Smooth muscle cell (in vitro differentiated cells): Measurements from ENCODE around the gene GALNT6. TPM values are rescaled to one million over a fixed set of nuclear protein-coding genes. Genes with fewer than 3 reads are reported as not detected.

Experiments used
- DNase-seq: peaks from one replicate; lab custom pipeline; 2025; ENCODE audit not compliant: unreplicated experiment; lab: John Stamatoyannopoulos, UW
- H2AFZ ChIP-seq: fragments of 200-600 bp; sonication (generic); 2 replicates; pipeline ENCODE4 v1.6.0; 2016; ENCODE audit warnings: antibody characterized with exemption, low read depth, mild to moderate bottlenecking
- H3F3A ChIP-seq: fragments of 200-600 bp; sonication (generic); 2 replicates; pipeline ENCODE4 v1.6.0; 2017; ENCODE audit warnings: antibody characterized with exemption, low read depth
- H3K27ac ChIP-seq: fragments of 200-600 bp; sonication (generic); 2 replicates; pipeline ENCODE4 v1.5.1; 2016; ENCODE audit warnings: low read depth, mild to moderate bottlenecking
- H3K27me3 ChIP-seq: fragments of 200-600 bp; sonication (generic); 2 replicates; pipeline ENCODE4 v1.6.1; 2016; ENCODE audit warnings: low read depth, mild to moderate bottlenecking
- H3K36me3 ChIP-seq: fragments of 200-600 bp; sonication (generic); 2 replicates; pipeline ENCODE4 v1.5.1; 2016; ENCODE audit warnings: low read depth
- H3K4me1 ChIP-seq: fragments of 200-600 bp; sonication (generic); 2 replicates; pipeline ENCODE4 v1.5.1; 2016; ENCODE audit warnings: low read depth
- H3K4me2 ChIP-seq: fragments of 200-600 bp; sonication (generic); 2 replicates; pipeline ENCODE4 v1.6.0; 2016; ENCODE audit warnings: mild to moderate bottlenecking
- H3K4me3 ChIP-seq: fragments of 200-600 bp; sonication (generic); 2 replicates; pipeline ENCODE4 v1.5.1; 2016; ENCODE audit warnings: mild to moderate bottlenecking
- H3K79me2 ChIP-seq: fragments of 200-600 bp; sonication (generic); 2 replicates; pipeline ENCODE4 v1.6.0; 2016; ENCODE audit warnings: low read depth, mild to moderate bottlenecking
- H3K9ac ChIP-seq: fragments of 200-600 bp; sonication (generic); 2 replicates; pipeline ENCODE4 v1.6.0; 2016; ENCODE audit warnings: low read depth
- H3K9me3 ChIP-seq: fragments of 200-600 bp; sonication (generic); replicated peaks from 2 replicates; pipeline ENCODE4 v1.5.1; 2016; ENCODE audit warnings: low read depth
- H4K20me1 ChIP-seq: fragments of 200-600 bp; sonication (generic); 2 replicates; pipeline ENCODE4 v1.6.0; 2016; ENCODE audit warnings: low read depth
- WGBS: methylation state at CpG from one replicate; pipeline ENCODE4 v1.1.7; 2016; ENCODE audit warnings: low lambda C conversion rate; 5-methylcytosine and 5-hydroxymethylcytosine counted together
- polyA plus RNA-seq: library from polyadenylated mRNA; unstranded; fragments of >200 nt; fragmentation: Nextera tagmentation; extraction: Ambion mirVana; gene quantifications from 2 replicates; pipeline ENCODE4 v1.2.1, GENCODE V29; 2016
- total RNA-seq: library from RNA; depleted of rRNA; stranded (reverse); fragments of >200 nt; gene quantifications from 2 replicates; pipeline ENCODE4 v1.2.3, GENCODE V29; 2014
- TF ChIP-seq, protein P1 (sequence below): fragments of 200-600 bp; sonication (generic); IDR thresholded peaks from 2 replicates; pipeline ENCODE4 v1.5.1; 2017; ENCODE audit warnings: borderline replicate concordance, mild to moderate bottlenecking, antibody characterized with exemption; ENCODE audit not compliant: insufficient read depth, poor library complexity, severe bottlenecking

Gene GALNT6
- total and polyA plus RNA-seq, 2 experiments from 2014 or later, result 7.8 to 55.6 TPM

DNA sequence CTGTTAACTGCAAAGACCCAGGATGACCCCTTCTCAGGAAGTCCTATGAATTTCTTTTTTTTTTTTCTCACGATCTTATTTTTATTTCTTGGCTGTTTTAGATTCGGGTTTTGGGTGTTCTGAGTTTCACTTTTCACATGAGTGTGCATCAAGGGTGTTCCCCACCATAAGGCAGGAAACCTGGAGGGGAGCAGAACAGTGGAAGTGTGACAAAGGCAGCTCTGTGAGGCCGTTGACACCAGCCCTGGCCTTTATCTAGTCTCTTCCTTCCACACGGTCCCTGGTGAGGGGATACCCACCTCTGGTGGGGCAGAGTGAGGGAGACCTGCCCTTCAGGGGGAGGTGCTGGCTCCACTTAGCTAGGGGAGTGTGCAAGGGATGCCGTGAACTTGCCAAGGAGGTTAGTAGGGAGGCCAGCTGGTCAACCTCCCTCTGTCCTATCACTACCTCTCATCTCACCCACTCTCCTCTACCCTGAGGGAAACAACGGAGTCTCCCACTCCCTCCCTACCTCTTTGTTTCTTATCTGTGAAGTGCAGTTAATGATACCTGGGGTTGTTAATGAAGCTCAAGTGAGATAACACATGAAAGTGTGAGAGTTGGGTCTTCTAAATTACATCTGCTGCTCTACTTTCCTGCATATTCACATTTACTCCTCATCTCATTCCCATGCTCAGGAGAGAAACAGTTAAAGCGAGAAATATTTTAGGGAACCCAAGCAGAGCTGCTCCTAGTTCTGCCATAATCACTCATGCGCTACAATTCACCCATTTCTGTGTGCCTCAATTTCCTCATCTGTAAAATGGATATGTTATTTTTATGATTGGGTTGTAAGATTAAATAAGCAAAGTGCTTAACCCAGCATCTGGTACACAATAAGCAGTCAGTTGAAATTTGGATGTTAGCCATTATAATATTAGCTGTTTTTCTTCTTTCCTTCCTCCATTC, 4.4 kb upstream of the GALNT6 start:
- no peak overlapping the region for H3K9ac ChIP-seq
- TF ChIP-seq, protein P1, sequence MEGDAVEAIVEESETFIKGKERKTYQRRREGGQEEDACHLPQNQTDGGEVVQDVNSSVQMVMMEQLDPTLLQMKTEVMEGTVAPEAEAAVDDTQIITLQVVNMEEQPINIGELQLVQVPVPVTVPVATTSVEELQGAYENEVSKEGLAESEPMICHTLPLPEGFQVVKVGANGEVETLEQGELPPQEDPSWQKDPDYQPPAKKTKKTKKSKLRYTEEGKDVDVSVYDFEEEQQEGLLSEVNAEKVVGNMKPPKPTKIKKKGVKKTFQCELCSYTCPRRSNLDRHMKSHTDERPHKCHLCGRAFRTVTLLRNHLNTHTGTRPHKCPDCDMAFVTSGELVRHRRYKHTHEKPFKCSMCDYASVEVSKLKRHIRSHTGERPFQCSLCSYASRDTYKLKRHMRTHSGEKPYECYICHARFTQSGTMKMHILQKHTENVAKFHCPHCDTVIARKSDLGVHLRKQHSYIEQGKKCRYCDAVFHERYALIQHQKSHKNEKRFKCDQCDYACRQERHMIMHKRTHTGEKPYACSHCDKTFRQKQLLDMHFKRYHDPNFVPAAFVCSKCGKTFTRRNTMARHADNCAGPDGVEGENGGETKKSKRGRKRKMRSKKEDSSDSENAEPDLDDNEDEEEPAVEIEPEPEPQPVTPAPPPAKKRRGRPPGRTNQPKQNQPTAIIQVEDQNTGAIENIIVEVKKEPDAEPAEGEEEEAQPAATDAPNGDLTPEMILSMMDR, result no peak
- H3K4me2 ChIP-seq, result no peak overlapping the region
- H3K79me2 ChIP-seq, result no peaks in the 10 kb centered on the region
- no peaks in the 10 kb centered on the region for H3K27me3 ChIP-seq
- no peaks in the 10 kb centered on the region for H3K4me1 ChIP-seq
- no peaks in the 10 kb centered on the region for H4K20me1 ChIP-seq
- no peak overlapping the region for H3K27ac ChIP-seq
- H3K4me3 ChIP-seq, result no peak overlapping the region
- no peak overlapping the region for H2AFZ ChIP-seq
- H3F3A ChIP-seq, result peaks cover 3% of the 10 kb centered on the region
- H3K9me3 ChIP-seq, result no peaks in the 10 kb centered on the region
- no peak for DNase-seq
- 67% methylated on average over 7 of the region's 8 CpGs for WGBS
- H3K36me3 ChIP-seq, result no peaks in the 10 kb centered on the region

DNA sequence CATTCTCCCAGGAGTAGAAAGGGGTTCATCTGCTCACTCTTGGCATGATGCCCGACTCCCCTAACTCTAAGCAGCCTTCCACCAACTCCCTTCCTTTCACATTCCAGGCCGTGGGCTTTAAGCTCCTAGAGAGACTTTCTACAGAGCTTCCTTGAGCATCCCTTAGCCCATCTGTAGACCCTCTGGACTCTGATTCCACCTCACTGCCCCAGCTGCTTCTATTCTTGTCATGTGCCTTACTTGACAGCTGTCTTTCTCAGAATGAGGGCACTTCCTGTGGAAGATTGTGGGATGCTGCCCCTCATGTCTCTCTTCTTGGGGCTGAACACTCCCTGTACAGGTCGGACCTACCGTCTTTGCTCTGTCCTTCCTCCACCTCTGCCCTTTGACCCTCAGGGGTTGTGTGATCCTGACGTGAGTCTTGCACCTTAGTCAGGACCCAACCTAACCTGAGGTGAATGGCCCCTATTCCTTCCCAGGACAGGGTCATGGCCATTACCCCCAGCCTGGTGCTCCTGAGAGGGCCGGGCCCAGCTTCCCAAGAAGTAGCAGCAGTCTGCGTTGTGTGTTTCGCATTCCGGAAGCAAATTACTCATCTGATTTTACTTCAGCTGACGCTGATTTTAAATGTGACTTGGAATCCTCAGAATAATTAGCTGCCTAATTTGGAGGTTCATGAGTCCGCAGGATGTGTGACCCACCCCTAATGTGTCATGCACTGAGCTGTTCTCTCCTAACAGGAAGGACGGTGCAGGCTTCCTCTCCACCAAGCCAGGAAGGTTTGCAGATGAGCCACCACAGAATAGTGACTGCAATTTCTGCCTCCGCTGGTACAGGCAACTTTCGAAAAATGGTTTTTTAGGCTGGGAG, 2.7 kb upstream of the GALNT6 start:
- H3K4me3 ChIP-seq, result no peak overlapping the region
- H3K27me3 ChIP-seq, result no peaks in the 10 kb centered on the region
- H3F3A ChIP-seq, result peaks cover 6% of the 10 kb centered on the region
- no peaks in the 10 kb centered on the region for H3K36me3 ChIP-seq
- H3K27ac ChIP-seq, result peak overlapping the region; percentile 62
- no peaks in the 10 kb centered on the region for H3K79me2 ChIP-seq
- H3K4me2 ChIP-seq, result peak overlapping the region; percentile 27
- H3K9me3 ChIP-seq, result no peaks in the 10 kb centered on the region
- no peak overlapping the region for H2AFZ ChIP-seq
- 64% methylated on average over 14 of the region's 14 CpGs for WGBS
- DNase-seq, result no peak
- TF ChIP-seq, protein P1, result no peak
- H3K9ac ChIP-seq, result no peak overlapping the region
- H3K4me1 ChIP-seq, result no peaks in the 10 kb centered on the region
- no peaks in the 10 kb centered on the region for H4K20me1 ChIP-seq

DNA sequence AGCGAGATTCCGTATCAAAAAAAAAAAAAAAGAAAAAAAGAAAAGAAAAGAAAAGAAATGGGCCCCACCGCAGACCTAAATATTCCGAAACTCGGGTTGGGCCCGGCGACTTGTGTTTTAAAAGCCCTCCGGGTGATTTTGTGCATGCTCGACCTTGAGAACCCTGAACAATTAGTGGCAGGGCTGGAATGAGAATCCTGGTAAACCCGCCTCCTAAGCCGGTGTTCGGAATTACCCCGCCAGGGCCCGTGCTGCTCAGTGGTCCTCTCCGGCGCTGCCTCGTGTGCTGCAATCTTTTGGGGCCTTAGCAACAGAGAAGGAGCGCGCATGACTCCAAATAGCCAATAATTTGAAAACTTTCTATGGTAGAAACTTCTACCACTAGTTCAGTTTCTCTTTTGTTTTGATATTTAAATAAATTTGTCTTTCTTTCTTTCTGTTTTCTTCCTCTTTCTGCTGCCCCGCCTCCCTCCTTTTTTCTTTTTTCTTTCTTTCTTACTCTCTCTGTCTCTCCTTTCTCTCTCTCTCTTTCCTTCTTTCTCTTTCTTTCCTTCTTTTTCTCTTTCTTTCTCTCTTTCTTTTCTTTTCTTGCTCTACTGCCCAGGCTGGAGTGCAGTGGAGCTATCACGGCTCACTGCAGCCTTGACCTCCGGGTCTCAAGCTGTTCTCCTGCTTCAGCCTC, 1.5 kb upstream of the GALNT6 start:
- Histone ChIP-seq H3K4me1 (no peaks in the 10 kb centered on the region), H4K20me1 (no peaks in the 10 kb centered on the region), H2AFZ (peak overlapping the region; percentile 56), H3K36me3 (no peaks in the 10 kb centered on the region), H3F3A (peaks cover 7% of the 10 kb centered on the region), H3K4me2 (peak overlapping the region; percentile 96), H3K9ac (no peak overlapping the region), H3K9me3 (no peaks in the 10 kb centered on the region), H3K27ac (peak overlapping the region; percentile 1), H3K79me2 (no peaks in the 10 kb centered on the region), H3K4me3 (peak overlapping the region; percentile 69), H3K27me3 (no peaks in the 10 kb centered on the region)
- TF ChIP-seq, protein P1, result no peak
- no peak for DNase-seq
- WGBS, result 23% methylated on average over 20 of the region's 22 CpGs
